Stomach smooth muscle (tissue), 2 donors: ENCODE measurements around the gene TMEM215.

Source experiments
- H3K27ac ChIP-seq: one replicate; pipeline ENCODE4 v1.7.0; 2013; ENCODE audit warnings: mild to moderate bottlenecking, low read length, inconsistent platforms
- H3K27me3 ChIP-seq, 2 donors: one replicate each; pipeline ENCODE4 v1.7.0; 2013; ENCODE audit warnings: low read length in 2 of 2; ENCODE audit not compliant: insufficient read depth in 2 of 2, control insufficient read depth in 1 of 2
- H3K36me3 ChIP-seq, 2 donors: one replicate each; pipeline ENCODE4 v1.7.0; 2013; ENCODE audit warnings: low read length in 2 of 2; ENCODE audit not compliant: control insufficient read depth in 2 of 2, insufficient read depth in 2 of 2
- H3K4me1 ChIP-seq: one replicate; pipeline ENCODE4 v1.7.0; 2013; ENCODE audit warnings: low read length; ENCODE audit not compliant: control insufficient read depth, insufficient read depth
- H3K4me3 ChIP-seq, 2 donors: one replicate each; pipeline ENCODE4 v1.7.0; 2013; ENCODE audit warnings: low read length in 2 of 2
- H3K9ac ChIP-seq, 2 donors: one replicate each; pipeline ENCODE4 v1.7.0; 2013; ENCODE audit warnings: low read length in 2 of 2, mild to moderate bottlenecking in 1 of 2
- H3K9me3 ChIP-seq, 2 donors: one replicate each; pipeline ENCODE4 v1.7.0; 2013; ENCODE audit warnings: low read length in 2 of 2; ENCODE audit not compliant: control insufficient read depth in 2 of 2
- donor health status: healthy.
- donor health status: Pancreatic carcinoma.

Gene TMEM215, protein sequence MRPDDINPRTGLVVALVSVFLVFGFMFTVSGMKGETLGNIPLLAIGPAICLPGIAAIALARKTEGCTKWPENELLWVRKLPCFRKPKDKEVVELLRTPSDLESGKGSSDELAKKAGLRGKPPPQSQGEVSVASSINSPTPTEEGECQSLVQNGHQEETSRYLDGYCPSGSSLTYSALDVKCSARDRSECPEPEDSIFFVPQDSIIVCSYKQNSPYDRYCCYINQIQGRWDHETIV

DNA sequence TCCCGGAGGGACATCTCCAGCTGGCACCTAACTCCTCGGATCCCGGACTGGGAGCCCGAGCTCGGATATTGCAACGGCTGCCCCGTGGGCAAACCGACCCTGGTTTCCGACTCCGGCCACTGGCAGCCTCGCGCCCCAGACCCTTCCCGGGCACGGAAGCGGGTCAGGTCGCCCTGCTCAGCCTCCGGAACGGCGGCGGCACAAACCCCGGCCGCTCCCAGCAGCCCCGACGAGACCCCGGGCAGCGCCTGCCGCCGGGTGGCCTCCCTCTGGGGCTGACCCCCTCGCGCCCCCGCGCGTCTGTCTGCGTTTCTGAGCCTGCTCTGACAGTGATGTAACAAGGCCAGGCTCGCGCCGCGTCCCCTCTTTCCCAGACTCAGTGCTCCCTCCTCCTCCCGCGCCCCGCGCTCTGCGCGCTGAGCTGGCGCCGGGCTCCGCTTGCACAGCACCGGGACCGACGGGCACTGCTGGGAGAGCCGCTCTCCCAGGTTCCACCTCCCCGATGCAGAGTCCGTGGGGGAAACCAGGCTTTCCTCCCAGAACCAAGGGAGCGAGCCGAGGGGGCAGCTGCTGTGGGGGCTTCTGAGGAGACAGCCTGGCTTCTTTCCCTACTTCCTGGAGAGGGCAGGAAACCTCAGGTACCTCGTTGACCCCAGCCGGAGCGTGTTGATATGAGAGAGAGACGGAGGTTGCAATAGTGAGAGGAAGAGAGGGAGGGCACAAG lies at the start of gene TMEM215:
Gene TMEM215 (plus strand): TSS at position 373 of the 724 bp plus-strand sequence. CDS start 644 bp downstream, outside the sequence.
- Histone ChIP-seq H3K4me3 (no peak within 1 kb of the TSS), H3K27me3 (peaks cover 13 to 26% of the 10 kb centered on the region in 2 donors), H3K36me3 (no peaks in the 10 kb centered on the region), H3K9ac (no peak within 1 kb of the TSS), H3K27ac (no peak within 1 kb of the TSS), H3K4me1 (no peaks in the 10 kb centered on the region), H3K9me3 (no peaks in the 10 kb centered on the region)

DNA sequence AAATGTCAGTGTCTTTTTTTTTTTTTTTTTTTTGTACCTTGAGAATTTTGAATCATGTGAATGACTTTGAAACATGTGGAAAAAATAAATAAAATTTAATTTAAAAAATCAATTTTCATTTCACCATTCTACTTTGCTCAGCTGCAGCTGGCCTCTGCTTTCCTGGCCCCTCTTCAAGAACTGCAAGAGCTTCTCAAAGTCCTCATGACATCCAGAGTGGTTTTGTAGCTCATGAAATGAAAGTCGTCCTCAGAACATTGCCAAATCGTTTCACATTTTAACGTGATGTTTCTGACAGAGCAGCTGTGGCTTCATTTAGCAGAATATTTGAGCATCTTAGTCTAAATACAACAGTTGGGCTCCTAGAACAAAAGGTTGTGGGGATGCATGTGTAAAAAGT lies 47.9 kb upstream of the TMEM215 start:
- Histone ChIP-seq H3K9ac (no peak overlapping the region), H3K4me1 (no peaks in the 10 kb centered on the region)

GRCh38 chr9:32737378-32737777 lies 46.0 kb upstream of the TMEM215 start:
- no peaks in the 10 kb centered on the region for H3K9me3 ChIP-seq
- no peak overlapping the region for H3K9ac ChIP-seq
- H3K27me3 ChIP-seq: no peaks in the 10 kb centered on the region
- no peak overlapping the region for H3K27ac ChIP-seq
- H3K4me1 ChIP-seq: no peaks in the 10 kb centered on the region
- no peak overlapping the region for H3K4me3 ChIP-seq
- no peaks in the 10 kb centered on the region for H3K36me3 ChIP-seq

More for the DNA sequence above, 47.9 kb upstream of the TMEM215 start:
- H3K27ac ChIP-seq: no peak overlapping the region
- H3K4me3 ChIP-seq: no peak overlapping the region
- no peaks in the 10 kb centered on the region for H3K36me3 ChIP-seq
- no peaks in the 10 kb centered on the region for H3K27me3 ChIP-seq
- no peaks in the 10 kb centered on the region for H3K9me3 ChIP-seq

DNA sequence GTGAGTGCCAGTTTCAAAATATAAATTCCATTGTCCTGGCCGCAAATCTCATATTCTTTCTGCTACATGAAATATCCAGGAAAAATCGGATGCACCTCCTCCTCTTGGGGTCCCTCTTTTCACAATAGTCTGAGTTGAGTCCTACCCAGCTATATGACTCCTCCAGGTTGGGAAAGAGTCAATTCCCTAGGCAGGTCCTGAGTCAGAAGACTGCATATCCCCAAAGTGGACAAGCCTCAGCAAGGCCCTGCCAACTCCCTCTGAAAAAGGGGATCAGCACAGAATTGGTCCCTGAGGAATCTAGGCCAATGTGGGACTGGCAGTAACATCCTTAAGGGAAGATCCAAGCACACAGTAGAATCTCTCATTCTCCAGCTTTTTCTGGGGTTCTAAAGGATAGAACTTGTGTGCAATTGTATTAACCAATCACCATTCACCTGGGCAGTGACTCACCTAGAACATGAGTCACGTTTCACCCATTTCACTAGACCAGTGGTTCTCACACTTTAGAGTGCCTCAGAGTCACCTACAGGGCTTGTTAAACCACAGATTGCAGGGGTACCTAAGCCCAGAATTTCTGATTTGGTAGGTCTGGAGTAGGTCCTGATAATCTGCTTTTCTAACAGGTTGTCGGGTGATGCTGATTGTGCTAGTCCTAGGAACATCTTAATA lies 44.7 kb upstream of the TMEM215 start:
- H3K4me1 ChIP-seq: no peaks in the 10 kb centered on the region

DNA sequence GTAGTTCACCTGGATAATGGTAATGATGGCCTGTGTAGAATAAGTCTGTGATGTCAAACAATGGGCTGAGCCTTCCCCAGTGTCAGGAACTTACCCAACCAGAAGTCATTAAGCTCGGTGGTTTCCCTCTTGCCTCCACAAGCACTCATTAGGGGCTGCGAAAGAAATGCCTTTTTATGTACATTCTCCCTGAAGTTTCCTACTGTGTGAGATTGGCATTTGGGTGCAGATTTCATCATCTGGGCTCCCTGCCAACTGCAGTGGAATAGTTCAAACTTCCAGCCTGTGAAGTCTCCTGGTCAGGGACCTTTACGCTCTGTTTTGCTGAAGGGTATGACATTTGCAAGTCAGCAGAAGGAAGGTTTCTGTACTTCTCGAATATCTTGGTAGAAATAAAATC lies 41.6 kb upstream of the TMEM215 start:
- Histone ChIP-seq H3K27me3 (no peaks in the 10 kb centered on the region), H3K4me1 (no peaks in the 10 kb centered on the region), H3K9ac (no peak overlapping the region), H3K36me3 (no peaks in the 10 kb centered on the region), H3K27ac (no peak overlapping the region), H3K4me3 (no peak overlapping the region), H3K9me3 (peaks cover 1 to 2% of the 10 kb centered on the region in 2 donors)

More for the DNA sequence above, 44.7 kb upstream of the TMEM215 start:
- Histone ChIP-seq H3K27ac (no peak overlapping the region), H3K27me3 (no peaks in the 10 kb centered on the region), H3K36me3 (no peaks in the 10 kb centered on the region), H3K4me3 (no peak overlapping the region), H3K9ac (no peak overlapping the region), H3K9me3 (peaks cover 0 to 2% of the 10 kb centered on the region in 2 donors)

GRCh38 chr9:32742296-32742695 lies 41.0 kb upstream of the TMEM215 start:
- no peak overlapping the region for H3K4me3 ChIP-seq
- H3K4me1 ChIP-seq: no peaks in the 10 kb centered on the region
- H3K9me3 ChIP-seq: peaks cover 2% of the 10 kb centered on the region in 2 donors
- H3K9ac ChIP-seq: no peak overlapping the region
- no peaks in the 10 kb centered on the region for H3K27me3 ChIP-seq
- H3K36me3 ChIP-seq: no peaks in the 10 kb centered on the region
- H3K27ac ChIP-seq: no peak overlapping the region

- Histone ChIP-seq H3K4me3 (no peak overlapping the region), H3K36me3 (no peaks in the 10 kb centered on the region), H3K4me1 (no peaks in the 10 kb centered on the region), H3K9ac (no peak overlapping the region), H3K27ac (no peak overlapping the region), H3K9me3 (peaks cover 0 to 2% of the 10 kb centered on the region in 2 donors), H3K27me3 (no peaks in the 10 kb centered on the region)
Observed at GRCh38 chr9:32748013-32748412, 35.3 kb upstream of the TMEM215 start.

GRCh38 chr9:32755730-32756129 lies 27.6 kb upstream of the TMEM215 start:
- no peaks in the 10 kb centered on the region for H3K4me1 ChIP-seq
- no peak overlapping the region for H3K9ac ChIP-seq
- no peaks in the 10 kb centered on the region for H3K36me3 ChIP-seq
- peaks cover 0 to 3% of the 10 kb centered on the region in 2 donors for H3K9me3 ChIP-seq
- H3K4me3 ChIP-seq: no peak overlapping the region
- H3K27ac ChIP-seq: no peak overlapping the region
- H3K27me3 ChIP-seq: no peaks in the 10 kb centered on the region

- Histone ChIP-seq H3K4me1 (no peaks in the 10 kb centered on the region), H3K4me3 (no peak overlapping the region), H3K27me3 (no peaks in the 10 kb centered on the region), H3K9ac (no peak overlapping the region), H3K27ac (no peak overlapping the region), H3K36me3 (no peaks in the 10 kb centered on the region), H3K9me3 (no peaks in the 10 kb centered on the region)
Observed at GRCh38 chr9:32764139-32764538, 19.2 kb upstream of the TMEM215 start.

DNA sequence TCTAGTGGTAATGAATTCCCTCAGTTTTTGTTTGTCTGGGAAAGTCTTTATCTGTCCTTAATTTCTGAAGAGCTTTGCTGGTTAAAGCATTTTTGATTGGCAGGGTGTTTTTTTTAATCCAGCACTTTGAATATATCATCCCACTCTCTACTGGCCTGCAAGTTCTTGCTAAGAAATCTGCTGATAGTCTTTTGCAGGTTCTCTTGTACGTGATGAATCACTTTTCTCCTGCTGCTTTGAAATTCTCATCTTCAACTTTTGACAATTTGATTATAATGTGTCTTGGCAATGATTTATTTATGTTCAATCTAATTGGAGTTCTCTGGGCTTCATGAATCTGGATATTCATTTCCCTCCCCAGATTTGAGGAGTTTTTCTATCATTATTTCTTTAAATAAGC lies 8.1 kb upstream of the TMEM215 start:
- Histone ChIP-seq H3K9ac (no peak overlapping the region), H3K9me3 (peaks cover 4 to 5% of the 10 kb centered on the region in 2 donors), H3K36me3 (no peaks in the 10 kb centered on the region), H3K27ac (no peak overlapping the region), H3K4me1 (no peaks in the 10 kb centered on the region), H3K4me3 (no peak overlapping the region), H3K27me3 (peaks cover 0 to 3% of the 10 kb centered on the region in 2 donors)
